GM18520 (cell line): ENCODE data around the gene ORM2.

Experiments
- ATAC-seq: cut with Tn5 transposase; IDR thresholded peaks from one replicate; pipeline ENCODE4 v1.9.1; 2021; ENCODE audit not compliant: unreplicated experiment

The ORM2 gene

GRCh38 chr9:114347675-114348074 is 18.0 kb downstream of the ORM2 start:
- no peak for ATAC-seq

- no peak for ATAC-seq
These were observed 18.7 kb downstream of the ORM2 start for GRCh38 chr9:114348261-114348905.

GRCh38 chr9:114348906-114349482 is 19.3 kb downstream of the ORM2 start:
- ATAC-seq = peak; percentile 90

- no peak for ATAC-seq
These were observed 20.2 kb downstream of the ORM2 start for GRCh38 chr9:114349713-114350480.

- ATAC-seq = no peak
These were observed 21.1 kb downstream of the ORM2 start for GRCh38 chr9:114350636-114351401.

- no peak for ATAC-seq
These were observed 22.3 kb downstream of the ORM2 start for GRCh38 chr9:114351932-114352331.

GRCh38 chr9:114355821-114356220 is 26.2 kb downstream of the ORM2 start:
- ATAC-seq = no peak

- ATAC-seq = no peak
These were observed 27.1 kb downstream of the ORM2 start for GRCh38 chr9:114356792-114357191.

GRCh38 chr9:114357360-114357759 is 27.7 kb downstream of the ORM2 start:
- no peak for ATAC-seq

- ATAC-seq = no peak
These were observed 28.3 kb downstream of the ORM2 start for GRCh38 chr9:114357911-114358328.

- ATAC-seq = no peak
These were observed 30.1 kb downstream of the ORM2 start for GRCh38 chr9:114359801-114360200.

- no peak for ATAC-seq
These were observed 31.9 kb downstream of the ORM2 start for GRCh38 chr9:114361542-114361941.

- ATAC-seq = no peak
These were observed 32.7 kb downstream of the ORM2 start for GRCh38 chr9:114362394-114362793.

- ATAC-seq = no peak
These were observed 33.8 kb downstream of the ORM2 start for GRCh38 chr9:114363424-114363823.

- no peak for ATAC-seq
These were observed 34.7 kb downstream of the ORM2 start for GRCh38 chr9:114364134-114365041.

- no peak for ATAC-seq
These were observed 35.5 kb downstream of the ORM2 start for GRCh38 chr9:114365194-114365593.

GRCh38 chr9:114366334-114367128 is 36.9 kb downstream of the ORM2 start:
- ATAC-seq = no peak

- ATAC-seq = no peak
These were observed 37.7 kb downstream of the ORM2 start for GRCh38 chr9:114367366-114367765.

- no peak for ATAC-seq
These were observed 38.3 kb downstream of the ORM2 start for GRCh38 chr9:114367772-114368569.
